ENCODE results near the gene LRRC15.

Gene LRRC15

DNA sequence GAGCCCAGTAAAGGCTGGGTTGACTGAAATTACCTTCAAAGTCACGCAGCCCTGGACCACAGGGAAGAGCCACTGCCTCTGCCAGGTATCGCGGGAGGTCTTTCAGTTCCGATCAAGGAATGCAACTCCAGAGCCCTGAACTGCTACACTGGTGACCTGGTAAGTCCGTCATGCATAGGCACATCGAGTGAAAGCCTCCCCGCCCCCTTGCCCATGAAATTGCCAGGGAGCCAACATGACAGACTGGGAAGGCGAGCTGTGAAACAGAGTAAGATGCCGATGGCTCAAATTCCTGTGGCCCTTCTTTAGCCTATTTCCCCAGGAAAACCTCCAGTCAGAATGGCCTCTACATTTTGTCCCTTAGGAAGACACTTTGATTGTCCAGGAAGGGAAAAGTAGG is 31.8 kb upstream of the LRRC15 start:
- no peak for TF ChIP-seq CTCF (conservative IDR thresholded peaks at IDR 0.05; ENCODE audit: control insufficient read depth, insufficient read depth, low read depth, low read length)
- no peak overlapping the region for H3K4me3 ChIP-seq (ENCODE audit: control insufficient read depth, low read depth, low read length)
- no peak for DNase-seq (ENCODE audit: low read depth)

- no peak for DNase-seq (ENCODE audit: low read depth)
- no peak for TF ChIP-seq CTCF (conservative IDR thresholded peaks at IDR 0.05; ENCODE audit: control insufficient read depth, insufficient read depth, low read depth, low read length)
These were observed 30.4 kb upstream of the LRRC15 start for GRCh38 chr3:194399874-194400411.

DNA sequence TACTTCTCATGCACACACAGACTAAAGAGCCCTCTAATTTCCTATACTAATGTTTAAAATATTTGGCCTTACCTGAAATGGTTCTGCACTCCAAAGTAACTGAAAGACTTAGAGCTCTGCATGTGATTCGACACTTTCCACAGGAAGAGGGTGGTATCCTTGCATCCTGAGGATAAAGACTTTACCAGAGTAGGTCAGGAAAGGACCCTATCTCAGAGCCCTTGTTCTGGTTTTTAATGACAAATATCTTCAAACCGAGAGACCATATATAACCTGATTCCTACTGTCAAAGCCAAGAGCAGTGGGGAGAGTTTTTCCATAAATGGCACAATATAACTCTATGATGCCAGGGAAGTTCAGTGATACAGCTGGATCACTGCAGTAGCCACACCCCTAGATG is 29.6 kb upstream of the LRRC15 start, which contains the start of gene GP5:
Gene GP5, minus strand, starts transcription at position 101 of the 400 bp plus-strand sequence. CDS start 984 bp downstream, outside the sequence.
- no peak for TF ChIP-seq CTCF (conservative IDR thresholded peaks at IDR 0.05; ENCODE audit: control insufficient read depth, insufficient read depth, low read depth, low read length)
- H3K4me3 ChIP-seq (ENCODE audit: control insufficient read depth, low read depth, low read length) = no peak within 1 kb of the TSS
- DNase-seq (ENCODE audit: low read depth) = no peak

More at GRCh38 chr3:194399874-194400411, 30.4 kb upstream of the LRRC15 start:
- H3K4me3 ChIP-seq (ENCODE audit: control insufficient read depth, low read depth, low read length) = no peak overlapping the region

- no peak overlapping the region for H3K4me3 ChIP-seq (ENCODE audit: control insufficient read depth, low read depth, low read length)
- DNase-seq (ENCODE audit: low read depth) = no peak
These were observed 28.3 kb upstream of the LRRC15 start for GRCh38 chr3:194397757-194398312.

GRCh38 chr3:194396859-194397756 is 27.6 kb upstream of the LRRC15 start:
- no peak for TF ChIP-seq CTCF (conservative IDR thresholded peaks at IDR 0.05; ENCODE audit: control insufficient read depth, insufficient read depth, low read depth, low read length)
- no peak for DNase-seq (ENCODE audit: low read depth)
- no peak overlapping the region for H3K4me3 ChIP-seq (ENCODE audit: control insufficient read depth, low read depth, low read length)

More at GRCh38 chr3:194397757-194398312, 28.3 kb upstream of the LRRC15 start:
- no peak for TF ChIP-seq CTCF (conservative IDR thresholded peaks at IDR 0.05; ENCODE audit: control insufficient read depth, insufficient read depth, low read depth, low read length)

DNA sequence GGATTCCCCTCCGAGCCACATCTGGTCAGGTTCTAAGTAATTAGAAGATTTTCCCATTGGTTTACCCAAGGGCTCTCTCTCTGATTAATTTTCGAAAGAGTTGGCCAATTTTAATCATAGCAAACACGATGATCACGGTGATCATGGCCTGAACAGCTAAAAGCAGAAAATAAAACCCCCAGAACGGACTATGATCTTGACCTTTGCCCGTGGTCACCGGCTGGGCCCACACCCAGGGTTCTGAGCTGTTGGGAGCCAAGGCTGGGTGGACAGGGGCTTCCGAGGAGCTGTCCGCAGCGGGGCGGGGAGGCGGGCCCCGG is 27.0 kb upstream of the LRRC15 start:
- no peak overlapping the region for H3K4me3 ChIP-seq (ENCODE audit: control insufficient read depth, low read depth, low read length)
- no peak for DNase-seq (ENCODE audit: low read depth)
- TF ChIP-seq CTCF (conservative IDR thresholded peaks at IDR 0.05; ENCODE audit: control insufficient read depth, insufficient read depth, low read depth, low read length) = no peak
